ENCODE data around the gene DPH1. TPM values are rescaled to one million over a fixed set of nuclear protein-coding genes. Genes with fewer than 3 reads are reported as not detected.

The DPH1 gene
- total and polyA plus RNA-seq, 2 donors = 16.5 to 26.4 TPM

DNA sequence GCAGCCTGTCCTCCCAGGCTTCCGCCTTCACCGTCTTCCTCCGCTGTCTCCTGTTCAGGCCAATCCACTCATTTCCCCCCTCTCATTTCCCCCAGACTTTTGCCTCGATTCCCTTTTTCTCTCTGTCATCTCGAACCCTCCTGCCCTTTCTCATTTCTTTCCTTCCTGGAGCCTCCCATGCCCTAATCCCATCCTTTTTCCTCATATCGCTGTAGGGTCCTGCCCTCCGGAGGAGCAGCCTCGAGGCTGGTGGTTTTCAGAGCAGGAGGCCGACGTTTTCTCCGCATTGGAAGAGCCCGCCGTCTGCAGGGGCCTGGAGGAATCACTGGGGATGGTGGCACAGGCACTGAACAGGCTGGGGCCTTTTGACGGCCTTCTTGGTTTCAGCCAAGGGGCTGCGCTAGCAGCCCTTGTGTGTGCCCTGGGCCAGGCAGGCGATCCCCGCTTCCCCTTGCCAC, 12.5 kb downstream of the DPH1 start:
- peaks cover 0 to 2% of the 10 kb centered on the region in 2 donors for H3K27me3 ChIP-seq (ENCODE audit: control insufficient read depth in 2 of 2, insufficient read depth in 1 of 2, low read length in 1 of 2)
- H3K4me1 ChIP-seq (ENCODE audit: control insufficient read depth in 2 of 2, insufficient read depth in 2 of 2, low read length in 2 of 2) = peaks cover 15 to 23% of the 10 kb centered on the region in 2 donors
- DNase-seq (ENCODE audit: low read depth in 6 of 9, low spot score in 9 of 9) = no peak
- peak overlapping the region; percentile 54 to 76 for H3K4me3 ChIP-seq (ENCODE audit: low read length in 2 of 2)
- 31% methylated on average over 17 of the region's 17 CpGs for WGBS
- no peaks in the 10 kb centered on the region for H3K9me3 ChIP-seq (ENCODE audit: control insufficient read depth in 2 of 2, insufficient read depth in 1 of 2, low read length in 1 of 2)
- H3K36me3 ChIP-seq (ENCODE audit: control insufficient read depth in 2 of 2, insufficient read depth in 2 of 2, low read length in 1 of 2) = peaks cover 10 to 24% of the 10 kb centered on the region in 2 donors
- H3K27ac ChIP-seq (ENCODE audit: low read depth in 1 of 2, low read length in 1 of 2) = peak overlapping the region; percentile 33 to 92

DNA sequence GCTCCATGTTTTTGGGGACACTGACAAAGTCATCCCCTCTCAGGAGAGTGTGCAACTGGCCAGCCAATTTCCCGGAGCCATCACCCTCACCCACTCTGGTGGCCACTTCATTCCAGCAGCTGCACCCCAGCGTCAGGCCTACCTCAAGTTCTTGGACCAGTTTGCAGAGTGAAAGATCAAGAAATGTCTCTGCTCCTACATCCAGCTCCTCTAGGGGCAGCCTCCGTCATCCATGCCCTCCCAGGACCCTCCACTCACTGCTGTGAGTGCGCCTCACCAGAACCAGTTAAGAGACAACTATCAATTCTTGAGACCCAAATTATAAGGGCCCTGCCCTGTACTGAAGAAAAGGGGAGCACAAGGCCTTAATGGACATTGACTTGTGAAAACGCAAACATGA, 13.0 kb downstream of the DPH1 start:
- no peak for DNase-seq (ENCODE audit: low read depth in 6 of 9, low spot score in 9 of 9)
- peaks cover 6 to 19% of the 10 kb centered on the region in 2 donors for H3K36me3 ChIP-seq (ENCODE audit: control insufficient read depth in 2 of 2, insufficient read depth in 2 of 2, low read length in 1 of 2)
- H3K4me3 ChIP-seq (ENCODE audit: low read length in 2 of 2) = peak overlapping the region in 1 of 2 donors; percentile 54
- H3K27me3 ChIP-seq (ENCODE audit: control insufficient read depth in 2 of 2, insufficient read depth in 1 of 2, low read length in 1 of 2) = peaks cover 0 to 8% of the 10 kb centered on the region in 2 donors
- H3K27ac ChIP-seq (ENCODE audit: low read depth in 1 of 2, low read length in 1 of 2) = peak overlapping the region in 1 of 2 donors; percentile 48
- no peaks in the 10 kb centered on the region for H3K9me3 ChIP-seq (ENCODE audit: control insufficient read depth in 2 of 2, insufficient read depth in 1 of 2, low read length in 1 of 2)
- WGBS = 96% methylated on average over 5 of the region's 5 CpGs
- H3K4me1 ChIP-seq (ENCODE audit: control insufficient read depth in 2 of 2, insufficient read depth in 2 of 2, low read length in 2 of 2) = peaks cover 15 to 23% of the 10 kb centered on the region in 2 donors

DNA sequence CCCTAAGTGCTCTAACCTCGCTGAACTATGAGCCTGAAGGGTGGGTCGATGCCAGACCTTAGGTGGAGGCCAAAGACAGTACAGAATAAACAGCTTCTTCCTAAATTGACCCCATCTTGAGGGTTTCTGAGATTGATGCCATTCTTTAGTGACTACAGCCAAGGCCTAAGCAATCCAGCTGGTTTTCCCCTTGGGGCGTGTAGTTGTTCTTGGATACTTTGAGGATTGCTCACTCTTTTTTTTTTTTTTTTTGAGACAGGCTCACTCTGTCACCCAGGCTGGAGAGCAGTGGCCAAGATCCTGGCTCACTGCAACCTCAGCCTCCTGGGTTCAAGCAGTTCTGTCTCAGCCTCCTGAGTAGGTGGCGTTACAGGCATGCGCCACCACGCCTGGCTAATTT, 13.8 kb downstream of the DPH1 start:
- H3K9me3 ChIP-seq (ENCODE audit: control insufficient read depth in 2 of 2, insufficient read depth in 1 of 2, low read length in 1 of 2) = no peaks in the 10 kb centered on the region
- H3K27me3 ChIP-seq (ENCODE audit: control insufficient read depth in 2 of 2, insufficient read depth in 1 of 2, low read length in 1 of 2) = peaks cover 6 to 16% of the 10 kb centered on the region in 2 donors
- peak overlapping the region in 1 of 2 donors; percentile 25 for H3K27ac ChIP-seq (ENCODE audit: low read depth in 1 of 2, low read length in 1 of 2)
- 98% methylated on average over 6 of the region's 6 CpGs for WGBS
- peaks cover 17 to 26% of the 10 kb centered on the region in 2 donors for H3K4me1 ChIP-seq (ENCODE audit: control insufficient read depth in 2 of 2, insufficient read depth in 2 of 2, low read length in 2 of 2)
- no peak overlapping the region for H3K4me3 ChIP-seq (ENCODE audit: low read length in 2 of 2)
- peaks cover 6 to 19% of the 10 kb centered on the region in 2 donors for H3K36me3 ChIP-seq (ENCODE audit: control insufficient read depth in 2 of 2, insufficient read depth in 2 of 2, low read length in 1 of 2)
- no peak for DNase-seq (ENCODE audit: low read depth in 6 of 9, low spot score in 9 of 9)

DNA sequence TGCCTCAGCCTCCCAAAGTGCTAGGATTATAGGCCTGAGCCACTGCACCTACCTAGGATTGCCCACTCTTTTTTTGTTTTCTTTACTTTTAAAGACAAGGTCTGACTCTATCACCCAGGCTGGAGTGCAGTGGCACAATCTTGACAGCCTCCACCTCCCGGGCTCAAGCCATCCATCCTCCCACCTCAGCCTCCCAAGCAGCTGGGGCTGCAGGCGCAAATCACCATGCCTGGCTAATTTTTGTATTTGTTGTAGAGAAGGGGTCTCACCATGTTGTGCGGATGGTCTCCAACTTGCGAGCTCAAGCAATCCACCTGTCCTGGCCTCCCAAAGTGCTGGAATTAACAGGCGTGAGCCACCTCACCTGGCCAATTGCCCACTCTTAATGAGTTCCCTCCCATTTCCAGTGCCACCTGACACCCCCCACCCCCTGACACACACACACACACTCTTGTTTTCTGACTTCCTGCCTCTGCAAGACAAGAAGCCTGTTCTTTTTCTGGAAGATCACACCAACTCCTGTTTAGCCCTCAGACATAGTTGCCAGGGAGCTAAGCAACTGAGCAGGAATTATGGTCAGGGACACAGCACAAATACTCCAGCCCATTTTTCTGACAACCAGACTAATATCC, 14.4 kb downstream of the DPH1 start:
- Histone ChIP-seq H3K4me1 (ENCODE audit: control insufficient read depth in 2 of 2, insufficient read depth in 2 of 2, low read length in 2 of 2) (peaks cover 22 to 32% of the 10 kb centered on the region in 2 donors), H3K4me3 (ENCODE audit: low read length in 2 of 2) (no peak overlapping the region), H3K27me3 (ENCODE audit: control insufficient read depth in 2 of 2, insufficient read depth in 1 of 2, low read length in 1 of 2) (peaks cover 11 to 22% of the 10 kb centered on the region in 2 donors), H3K36me3 (ENCODE audit: control insufficient read depth in 2 of 2, insufficient read depth in 2 of 2, low read length in 1 of 2) (peaks cover 6 to 19% of the 10 kb centered on the region in 2 donors), H3K9me3 (ENCODE audit: control insufficient read depth in 2 of 2, insufficient read depth in 1 of 2, low read length in 1 of 2) (no peaks in the 10 kb centered on the region), H3K27ac (ENCODE audit: low read depth in 1 of 2, low read length in 1 of 2) (peak overlapping the region in 1 of 2 donors; percentile 9)
- 99% methylated on average over 5 of the region's 5 CpGs for WGBS
- no peak for DNase-seq (ENCODE audit: low read depth in 6 of 9, low spot score in 9 of 9)

DNA sequence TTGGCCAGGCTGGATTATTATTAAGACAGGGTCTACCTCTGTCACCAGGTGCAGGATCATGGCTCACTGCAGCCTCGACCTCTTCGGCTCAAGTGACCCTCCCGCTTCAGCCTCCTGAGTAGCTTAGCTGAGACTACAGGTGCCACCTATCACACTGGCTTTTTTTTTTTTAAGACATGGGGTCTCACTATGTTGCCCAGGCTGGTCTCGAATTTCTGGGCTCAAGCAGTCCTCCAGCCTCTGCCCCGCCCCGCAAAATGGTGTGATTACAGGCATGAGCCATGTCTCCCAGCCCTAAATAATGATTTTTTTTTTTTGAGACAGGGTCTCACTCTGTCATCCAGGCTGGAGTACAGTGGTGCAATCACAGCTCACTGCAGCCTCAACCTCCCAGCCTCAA, 17.6 kb downstream of the DPH1 start:
- no peak for DNase-seq (ENCODE audit: low read depth in 6 of 9, low spot score in 9 of 9)
- 90% methylated on average over 6 of the region's 6 CpGs for WGBS
- no peak overlapping the region for H3K27ac ChIP-seq (ENCODE audit: low read depth in 1 of 2, low read length in 1 of 2)
- peaks cover 0 to 8% of the 10 kb centered on the region in 2 donors for H3K9me3 ChIP-seq (ENCODE audit: control insufficient read depth in 2 of 2, insufficient read depth in 1 of 2, low read length in 1 of 2)
- peaks cover 37 to 47% of the 10 kb centered on the region in 2 donors for H3K27me3 ChIP-seq (ENCODE audit: control insufficient read depth in 2 of 2, insufficient read depth in 1 of 2, low read length in 1 of 2)
- H3K4me1 ChIP-seq (ENCODE audit: control insufficient read depth in 2 of 2, insufficient read depth in 2 of 2, low read length in 2 of 2) = peaks cover 18 to 34% of the 10 kb centered on the region in 2 donors
- no peak overlapping the region for H3K4me3 ChIP-seq (ENCODE audit: low read length in 2 of 2)
- H3K36me3 ChIP-seq (ENCODE audit: control insufficient read depth in 2 of 2, insufficient read depth in 2 of 2, low read length in 1 of 2) = peaks cover 3 to 15% of the 10 kb centered on the region in 2 donors

DNA sequence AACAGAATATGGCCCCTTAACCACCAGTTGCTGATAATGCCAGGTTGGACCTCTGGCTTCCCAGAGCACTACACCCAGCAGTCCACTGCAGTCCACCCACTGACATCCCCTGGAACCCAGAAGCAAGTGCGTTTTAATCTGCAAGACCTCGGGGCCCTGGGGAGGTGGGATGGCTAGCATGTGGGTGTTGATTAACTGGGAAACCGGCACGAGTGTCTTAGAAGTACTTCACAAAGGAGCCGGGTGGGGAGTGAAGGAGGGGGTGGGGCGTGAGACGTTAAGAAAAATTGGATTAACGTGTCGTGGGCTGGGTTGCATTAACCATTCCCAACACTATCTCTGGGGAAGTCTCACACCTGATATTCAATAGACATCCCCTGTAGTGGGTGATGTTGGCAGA, 18.9 kb downstream of the DPH1 start:
- no peak for DNase-seq (ENCODE audit: low read depth in 6 of 9, low spot score in 9 of 9)
- 33% methylated on average over 9 of the region's 9 CpGs for WGBS
- H3K9me3 ChIP-seq (ENCODE audit: control insufficient read depth in 2 of 2, insufficient read depth in 1 of 2, low read length in 1 of 2) = peaks cover 0 to 8% of the 10 kb centered on the region in 2 donors
- peak overlapping the region in 1 of 2 donors; percentile 67 for H3K4me3 ChIP-seq (ENCODE audit: low read length in 2 of 2)
- H3K27ac ChIP-seq (ENCODE audit: low read depth in 1 of 2, low read length in 1 of 2) = no peak overlapping the region
- peaks cover 21 to 32% of the 10 kb centered on the region in 2 donors for H3K4me1 ChIP-seq (ENCODE audit: control insufficient read depth in 2 of 2, insufficient read depth in 2 of 2, low read length in 2 of 2)
- H3K27me3 ChIP-seq (ENCODE audit: control insufficient read depth in 2 of 2, insufficient read depth in 1 of 2, low read length in 1 of 2) = peaks cover 47 to 58% of the 10 kb centered on the region in 2 donors
- peaks cover 3% of the 10 kb centered on the region in 2 donors for H3K36me3 ChIP-seq (ENCODE audit: control insufficient read depth in 2 of 2, insufficient read depth in 2 of 2, low read length in 1 of 2)

DNA sequence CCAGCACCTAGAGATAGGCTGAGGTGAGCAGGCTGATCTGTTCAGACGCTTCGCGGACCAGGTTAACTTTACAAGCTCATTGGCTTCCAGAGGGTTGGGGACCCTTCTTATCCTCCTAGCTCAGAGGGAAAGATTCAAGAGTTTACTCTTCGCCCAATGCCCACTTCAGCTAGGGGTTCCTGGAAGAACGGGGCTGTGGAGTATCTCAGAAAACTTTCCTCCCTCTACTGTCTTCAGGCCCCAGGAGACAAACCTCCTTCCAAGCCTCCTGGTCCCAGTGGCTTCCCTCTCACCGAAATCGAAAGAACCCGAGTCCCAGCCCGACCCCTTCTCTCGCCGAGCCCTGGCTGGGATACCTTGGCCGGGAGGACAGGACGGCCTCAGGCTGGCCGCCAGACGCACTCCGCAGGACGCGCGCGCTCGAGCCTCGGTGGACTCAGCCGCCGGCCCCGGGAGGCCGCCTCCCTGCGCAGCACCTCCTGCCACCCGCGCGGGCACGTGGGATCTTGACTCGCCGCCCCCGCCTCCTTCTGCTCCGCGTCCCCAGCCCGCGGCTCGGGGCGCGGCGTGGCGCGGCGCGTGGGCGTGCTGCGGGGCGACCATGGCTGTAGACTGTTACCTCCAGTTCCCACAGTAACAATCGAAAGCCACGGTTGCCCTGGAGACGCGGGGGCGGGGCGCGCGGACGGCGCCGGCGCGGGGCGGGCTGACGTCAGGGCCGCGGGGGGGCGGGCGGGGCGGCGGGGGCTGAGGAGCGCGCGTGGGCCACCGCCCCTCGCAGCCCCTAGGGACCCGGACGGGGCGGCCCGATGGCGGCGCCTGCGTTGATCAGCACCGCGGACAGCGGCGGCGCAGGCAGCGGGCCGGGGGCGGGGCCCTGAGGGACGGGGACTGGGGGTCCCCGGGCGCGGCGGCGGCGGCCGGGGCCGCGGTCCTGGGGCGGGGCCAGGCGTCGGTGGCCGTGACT, 19.7 kb downstream of the DPH1 start:
- DNase-seq (ENCODE audit: low read depth in 6 of 9, low spot score in 9 of 9) = peak in 6 of 9 donors; percentile 67 to 87 (median 74)
- H3K36me3 ChIP-seq (ENCODE audit: control insufficient read depth in 2 of 2, insufficient read depth in 2 of 2, low read length in 1 of 2) = no peaks in the 10 kb centered on the region
- H3K4me3 ChIP-seq (ENCODE audit: low read length in 2 of 2) = peak overlapping the region; percentile 40 to 67
- peaks cover 0 to 8% of the 10 kb centered on the region in 2 donors for H3K9me3 ChIP-seq (ENCODE audit: control insufficient read depth in 2 of 2, insufficient read depth in 1 of 2, low read length in 1 of 2)
- peak overlapping the region in 1 of 2 donors; percentile 48 for H3K27ac ChIP-seq (ENCODE audit: low read depth in 1 of 2, low read length in 1 of 2)
- WGBS = 3% methylated on average over 104 of the region's 104 CpGs
- H3K27me3 ChIP-seq (ENCODE audit: control insufficient read depth in 2 of 2, insufficient read depth in 1 of 2, low read length in 1 of 2) = peaks cover 55 to 66% of the 10 kb centered on the region in 2 donors
- H3K4me1 ChIP-seq (ENCODE audit: control insufficient read depth in 2 of 2, insufficient read depth in 2 of 2, low read length in 2 of 2) = peaks cover 26 to 41% of the 10 kb centered on the region in 2 donors

DNA sequence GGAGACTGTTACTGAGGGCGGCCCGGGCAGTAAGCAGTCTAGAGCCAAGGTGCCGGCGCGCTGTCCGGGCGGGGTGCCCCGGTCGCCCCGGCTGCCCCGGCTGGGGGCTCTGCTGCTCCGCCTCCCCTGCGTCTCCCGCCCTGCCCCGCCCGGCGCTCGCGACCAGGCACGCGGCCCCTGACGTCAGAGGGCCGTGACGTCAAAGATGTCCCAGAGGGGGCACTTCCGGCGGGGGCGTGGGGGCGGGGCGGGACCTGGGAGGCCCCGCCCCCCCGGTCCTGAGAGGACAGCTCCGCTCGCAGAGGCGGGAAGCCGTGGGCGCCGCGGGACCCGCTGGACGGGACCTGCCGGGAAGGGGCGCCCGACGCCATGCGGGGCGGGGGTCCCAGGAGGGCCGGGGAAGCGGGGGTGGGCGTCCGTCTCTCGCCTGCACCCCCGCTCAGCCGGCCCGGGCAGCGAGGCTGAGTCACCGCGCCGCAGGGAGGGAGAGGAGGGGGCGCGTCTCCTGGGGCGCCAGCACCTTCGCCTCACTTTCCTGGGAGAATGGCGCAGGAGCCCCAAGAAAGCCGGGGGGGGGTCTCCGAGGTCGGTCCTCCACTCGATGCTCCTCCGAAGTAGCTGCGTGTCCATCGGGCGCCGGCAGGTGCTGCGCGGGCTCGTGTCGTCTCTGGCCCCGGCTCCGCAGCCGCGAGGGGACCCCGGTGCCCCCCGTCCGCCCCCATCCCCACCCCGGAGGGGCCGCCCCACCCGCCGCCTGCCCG, 20.5 kb downstream of the DPH1 start:
- 2% methylated on average over 88 of the region's 88 CpGs for WGBS
- Histone ChIP-seq H3K4me1 (ENCODE audit: control insufficient read depth in 2 of 2, insufficient read depth in 2 of 2, low read length in 2 of 2) (peaks cover 34 to 42% of the 10 kb centered on the region in 2 donors), H3K4me3 (ENCODE audit: low read length in 2 of 2) (peak overlapping the region; percentile 24 to 67), H3K27ac (ENCODE audit: low read depth in 1 of 2, low read length in 1 of 2) (no peak overlapping the region), H3K36me3 (ENCODE audit: control insufficient read depth in 2 of 2, insufficient read depth in 2 of 2, low read length in 1 of 2) (no peaks in the 10 kb centered on the region), H3K9me3 (ENCODE audit: control insufficient read depth in 2 of 2, insufficient read depth in 1 of 2, low read length in 1 of 2) (peaks cover 0 to 8% of the 10 kb centered on the region in 2 donors), H3K27me3 (ENCODE audit: control insufficient read depth in 2 of 2, insufficient read depth in 1 of 2, low read length in 1 of 2) (peaks cover 64 to 75% of the 10 kb centered on the region in 2 donors)
- peak in 4 of 9 donors; percentile 41 to 75 (median 62) for DNase-seq (ENCODE audit: low read depth in 6 of 9, low spot score in 9 of 9)
